Activated CD4-positive, alpha-beta T cell treated with anti-CD3 and anti-CD28 coated beads for 1 hour (primary cell): ENCODE results near the gene ZNRF2.

Source experiments
- DNase-seq: peaks from one replicate; pipeline ENCODE4 v3.0.0-alpha.2; 2020

ZNRF2 gene

DNA sequence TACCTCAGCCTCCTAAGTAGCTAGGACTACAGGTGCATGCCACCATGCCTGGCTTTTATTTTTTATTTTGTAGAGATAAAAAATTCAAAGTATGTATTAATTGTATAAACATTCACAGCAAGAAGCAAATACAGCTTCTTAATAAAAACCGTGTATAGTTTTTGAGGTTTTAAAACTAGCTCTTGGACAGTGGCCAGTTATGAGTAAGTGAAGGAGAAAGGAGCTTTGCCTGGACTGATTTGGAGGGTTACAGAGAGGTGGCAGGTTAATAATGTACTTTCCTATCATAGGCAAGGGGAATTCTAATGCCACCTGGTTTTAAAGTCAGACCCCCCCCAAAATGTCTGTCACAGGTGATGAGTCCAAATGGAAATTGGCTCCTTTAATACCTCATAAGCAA, 43.4 kb downstream of the ZNRF2 start:
- no peak for DNase-seq

DNA sequence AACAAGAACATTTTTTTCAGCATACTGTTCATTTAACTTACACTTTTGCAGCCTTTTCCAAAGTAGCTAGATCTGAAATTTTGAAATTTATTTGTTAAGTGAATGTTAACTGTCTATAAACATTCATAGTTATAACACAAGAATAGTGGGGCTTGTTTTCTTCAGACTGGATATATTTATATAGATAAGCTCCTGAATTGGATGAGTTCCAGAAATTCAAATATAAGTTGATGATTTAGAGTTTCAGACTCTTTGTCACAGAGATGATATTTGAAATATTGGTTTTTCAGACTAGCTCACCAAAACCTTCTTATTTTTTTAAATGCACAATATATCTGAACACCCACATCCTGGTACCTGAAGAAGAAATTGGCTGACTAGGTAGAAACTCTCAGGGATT, 44.0 kb downstream of the ZNRF2 start:
- DNase-seq: no peak

DNA sequence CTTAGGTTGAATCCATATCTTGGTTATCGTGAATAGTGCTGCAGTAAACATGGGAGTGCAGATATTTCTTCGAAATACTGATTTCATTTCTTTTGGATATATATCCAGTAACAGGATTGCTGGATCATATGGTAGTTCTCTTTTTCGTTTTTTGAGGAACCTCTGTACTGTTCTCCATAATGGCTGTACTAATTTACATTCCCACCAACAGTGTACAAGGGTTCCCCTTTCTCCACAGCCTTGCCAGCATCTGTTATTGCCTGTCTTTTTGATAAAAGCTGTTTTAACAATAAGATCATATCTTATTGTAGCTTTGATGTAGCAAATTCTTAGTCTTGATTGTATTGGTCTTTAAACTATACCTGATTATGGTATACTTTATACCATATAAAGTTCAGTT, 45.3 kb downstream of the ZNRF2 start:
- no peak for DNase-seq

DNA sequence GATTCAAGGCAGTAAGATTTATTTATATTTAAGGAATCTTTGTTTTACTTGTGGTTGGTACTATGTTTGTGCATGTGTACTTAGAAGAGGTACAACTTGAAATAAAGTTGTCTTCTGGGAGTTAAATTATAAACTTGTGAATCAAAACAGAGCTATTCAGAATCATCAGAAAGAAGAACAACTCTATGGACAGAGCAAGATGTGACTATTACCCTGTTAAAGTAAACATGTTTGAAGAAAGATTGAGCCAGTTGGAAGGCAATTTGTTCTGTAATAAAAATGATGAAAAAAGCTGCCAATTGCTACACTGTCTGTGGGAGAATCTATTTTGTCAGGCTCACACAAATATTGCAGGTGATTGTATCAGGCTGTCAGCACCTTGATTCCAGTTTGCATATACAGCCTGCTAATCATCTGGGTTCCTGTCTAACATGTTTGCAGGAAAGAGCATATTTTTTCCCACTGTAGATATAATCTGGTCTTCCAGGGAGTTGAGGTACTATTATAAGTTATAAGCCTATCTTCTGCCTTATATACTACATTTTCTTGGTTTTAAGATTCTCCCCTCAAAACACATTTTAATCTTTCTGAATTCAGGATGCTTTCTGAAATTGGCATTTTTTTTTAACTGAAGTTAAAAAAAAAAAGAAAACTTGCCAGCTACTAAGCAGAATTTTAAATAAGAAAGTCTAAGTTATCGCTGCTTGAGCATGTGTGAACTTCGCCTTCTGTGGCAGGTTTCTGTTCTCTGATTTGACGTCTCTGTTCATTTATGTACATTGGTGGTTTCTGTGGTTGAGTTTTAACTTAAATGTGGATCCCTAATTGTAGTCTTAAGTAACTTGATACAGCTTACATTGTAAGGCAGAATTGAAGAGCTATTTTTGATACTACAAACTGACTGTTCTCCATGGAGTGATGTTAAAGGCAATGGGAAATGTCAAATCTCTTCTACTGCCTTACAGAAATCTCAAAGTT, 46.0 kb downstream of the ZNRF2 start:
- no peak for DNase-seq

DNA sequence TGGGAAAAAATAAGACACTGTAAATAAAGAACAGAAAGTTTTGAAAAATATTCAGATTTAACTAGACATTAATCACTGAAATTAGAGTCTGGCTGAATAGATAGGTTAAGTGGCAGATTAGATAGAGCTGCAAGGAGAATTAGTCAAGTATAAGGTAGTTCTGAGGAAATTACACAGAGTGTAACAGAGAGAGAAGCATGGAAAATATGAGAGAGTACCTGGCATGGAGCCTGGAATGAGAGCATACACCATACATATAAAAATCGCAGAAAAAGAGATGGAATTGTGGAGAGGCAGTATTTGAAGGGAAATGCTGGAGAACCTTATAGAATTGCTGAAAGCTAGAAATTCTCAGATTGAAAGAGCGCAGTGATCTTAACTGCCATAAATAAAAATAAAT, 46.9 kb downstream of the ZNRF2 start:
- no peak for DNase-seq

DNA sequence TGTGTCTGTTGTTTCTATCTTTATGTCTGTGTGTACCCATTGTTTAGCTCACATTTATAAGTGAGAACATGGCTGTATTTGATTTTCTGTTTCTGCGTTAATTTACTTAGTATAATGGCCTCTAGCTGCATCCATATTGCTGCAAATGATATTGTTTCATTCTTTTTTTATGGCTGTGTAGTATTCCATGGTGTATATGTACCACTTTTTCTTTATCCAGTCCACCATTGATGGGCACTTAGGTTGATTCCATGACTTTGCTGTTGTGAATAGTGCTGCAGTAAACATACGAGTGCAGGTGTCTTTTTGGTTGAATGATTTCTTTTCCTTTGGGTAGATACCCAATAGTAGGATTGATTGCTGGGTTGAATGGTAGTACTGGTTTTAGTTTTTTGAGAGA, 48.2 kb downstream of the ZNRF2 start:
- DNase-seq: no peak

DNA sequence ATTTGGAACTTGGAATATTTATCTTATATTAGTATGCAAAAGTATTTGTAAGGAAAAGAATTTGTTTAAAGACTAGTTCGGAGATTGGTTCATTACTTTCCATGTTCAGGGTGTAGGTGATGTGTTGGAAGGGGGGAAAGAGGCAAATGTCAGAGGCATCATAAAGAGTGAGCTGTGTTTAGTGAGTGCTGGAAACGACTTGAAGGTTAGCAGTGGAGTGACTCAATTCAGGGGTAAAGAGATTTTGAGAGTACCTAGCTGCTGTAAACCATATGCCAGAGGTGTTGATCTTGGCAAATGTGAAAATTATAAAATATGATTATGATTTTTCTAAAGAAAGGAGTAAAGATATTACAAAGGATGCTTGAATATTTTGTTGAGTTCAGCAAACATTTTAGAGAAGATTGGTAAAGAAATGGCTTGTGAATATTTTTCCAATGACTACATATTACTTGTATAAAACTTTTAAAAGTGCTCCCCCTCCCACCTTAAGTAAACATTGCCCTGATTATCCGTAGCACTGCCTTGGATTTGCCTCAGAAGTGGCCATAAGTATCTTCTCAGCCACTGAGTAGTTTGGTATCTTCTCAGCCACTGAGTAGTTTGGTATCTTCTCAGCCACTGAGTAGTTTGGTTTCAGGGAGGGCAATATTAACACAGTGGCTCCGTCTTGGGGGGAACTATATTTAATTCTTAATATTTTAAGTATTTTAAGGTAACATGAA, 51.5 kb downstream of the ZNRF2 start:
- no peak for DNase-seq

DNA sequence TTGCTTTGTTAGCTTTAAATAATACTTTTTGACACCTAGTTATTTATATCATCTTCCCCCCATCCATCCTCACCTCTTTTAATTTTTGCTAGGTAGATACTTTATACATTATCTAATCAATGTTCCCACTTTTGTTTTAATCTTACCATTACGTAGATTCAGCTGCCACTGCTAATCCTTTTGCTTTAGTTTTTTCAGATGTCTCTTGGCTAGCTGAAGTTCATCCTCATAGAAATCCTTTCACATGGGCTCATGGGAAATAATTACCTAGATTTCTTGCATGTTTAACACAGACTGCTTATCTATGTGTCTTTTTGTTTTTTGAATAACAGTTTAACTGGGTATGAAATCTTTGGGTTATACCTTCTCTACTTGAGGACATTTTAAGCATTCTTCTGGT, 60.1 kb downstream of the ZNRF2 start:
- DNase-seq: no peak

DNA sequence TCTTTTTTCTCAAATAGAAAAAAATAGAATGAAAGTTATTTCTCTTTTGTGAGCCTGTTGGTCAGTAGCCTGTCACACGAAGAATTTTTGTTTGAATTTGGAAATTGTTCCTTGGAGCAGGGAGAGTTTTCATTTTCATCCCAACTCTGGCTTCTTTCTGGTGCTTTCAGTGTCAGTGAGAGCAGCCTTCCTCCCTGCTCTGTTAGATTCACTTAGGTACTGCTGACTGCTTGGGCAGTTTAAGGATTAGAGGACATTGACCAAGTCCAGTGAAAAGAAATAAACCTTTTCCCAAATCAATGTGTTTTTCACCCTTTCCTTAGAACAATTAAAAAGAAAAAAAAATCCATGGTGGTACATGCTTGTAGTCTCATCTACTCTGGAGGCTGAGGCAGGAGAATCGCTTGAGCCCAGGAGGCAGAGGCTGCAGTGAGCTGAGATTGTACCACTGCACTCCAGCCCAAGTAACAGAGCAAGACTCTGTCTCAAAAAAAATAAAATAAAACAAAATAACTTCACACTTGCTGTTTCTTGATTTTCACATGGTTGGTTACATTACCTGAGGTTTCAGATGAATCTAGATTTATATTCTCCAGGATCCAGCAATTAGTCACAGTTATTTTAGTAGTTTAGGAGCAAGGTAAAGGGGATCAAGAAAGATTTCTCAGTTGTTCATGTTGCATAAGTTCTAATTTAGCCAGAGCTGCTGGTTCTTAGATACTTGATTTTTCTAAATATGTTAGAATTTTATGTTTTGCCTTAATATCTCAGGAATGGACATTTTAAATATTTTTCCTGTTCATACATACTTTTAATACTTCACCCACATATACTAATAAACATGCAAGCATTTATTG, 63.1 kb downstream of the ZNRF2 start:
- no peak for DNase-seq

DNA sequence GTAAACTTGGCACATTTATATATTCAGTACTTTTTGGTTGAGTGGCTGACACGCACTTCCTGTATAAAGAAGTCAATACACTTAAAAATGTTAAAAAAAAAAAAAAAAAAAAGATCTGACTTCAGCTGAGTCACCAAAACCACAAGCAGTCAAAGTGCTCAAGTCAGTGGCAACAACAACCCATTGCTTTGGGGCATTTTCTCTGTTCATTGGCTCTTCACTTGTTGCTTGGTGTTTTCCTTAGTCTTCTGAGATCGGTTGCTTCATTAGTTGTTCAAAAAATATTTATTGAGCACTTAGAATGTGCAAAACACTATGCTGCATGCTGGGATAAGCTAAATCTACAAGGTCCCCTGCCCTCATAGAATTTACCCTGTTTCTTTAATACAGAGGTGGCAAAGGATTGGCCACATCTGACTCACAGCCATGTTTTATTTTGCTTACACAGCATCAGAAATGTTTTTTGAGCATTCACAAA, 63.7 kb downstream of the ZNRF2 start:
- peak; percentile 21 for DNase-seq

DNA sequence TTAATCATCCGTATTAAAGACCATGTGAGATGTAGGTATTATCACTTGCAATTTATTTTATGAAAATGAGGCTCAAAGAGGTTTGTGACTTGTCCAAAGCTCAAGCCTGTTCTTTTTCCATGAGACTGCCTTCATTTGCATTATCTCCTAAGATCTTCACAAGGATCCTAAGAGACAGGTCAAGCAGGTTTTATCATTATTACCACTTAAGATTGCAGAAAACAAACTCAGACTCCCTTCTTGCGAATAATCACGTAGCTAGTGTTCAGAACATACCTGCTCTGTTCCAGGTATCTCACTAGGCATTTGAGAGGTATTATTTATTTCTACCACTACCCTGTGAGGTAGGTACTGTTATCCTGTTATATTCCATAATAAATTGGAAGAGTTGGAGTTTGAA, 64.8 kb downstream of the ZNRF2 start:
- no peak for DNase-seq

DNA sequence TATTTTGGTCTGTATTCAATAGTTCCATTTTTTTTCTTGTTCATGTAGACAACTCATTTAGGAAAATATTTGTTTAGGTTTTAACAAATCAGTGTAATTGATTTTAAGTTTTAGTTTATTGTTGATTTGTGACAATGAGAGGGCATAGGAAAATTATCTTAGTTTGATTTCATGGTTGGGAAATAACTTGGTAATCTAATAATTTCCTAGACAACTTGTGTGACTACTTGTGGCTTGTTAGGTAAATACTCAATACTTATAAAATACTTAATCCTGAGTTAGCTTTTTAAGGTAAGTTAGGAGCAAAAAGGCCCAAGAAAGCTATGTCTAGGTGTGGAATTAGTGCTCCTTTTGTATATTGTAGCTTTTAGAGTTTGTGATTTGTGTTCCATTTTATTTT, 65.4 kb downstream of the ZNRF2 start:
- no peak for DNase-seq

DNA sequence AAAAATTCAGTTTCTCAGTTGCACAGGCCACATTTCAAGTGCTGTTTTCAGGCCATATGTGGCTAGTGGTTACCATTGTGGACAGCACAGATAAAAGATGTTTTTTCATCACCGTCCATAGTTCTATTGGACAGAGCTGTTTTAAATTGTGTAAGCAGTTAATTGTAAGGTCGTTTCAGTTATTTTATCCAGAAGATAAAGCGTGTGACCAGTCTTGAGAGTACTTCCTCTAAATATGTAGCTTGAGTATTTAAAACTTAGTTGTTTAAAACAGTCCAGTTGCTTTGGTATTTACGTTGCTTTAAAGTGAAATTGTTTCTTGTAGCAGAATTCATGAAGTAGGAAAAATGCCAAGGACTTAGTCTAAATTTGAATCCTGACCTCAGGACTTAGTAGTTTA, 66.9 kb downstream of the ZNRF2 start:
- no peak for DNase-seq

DNA sequence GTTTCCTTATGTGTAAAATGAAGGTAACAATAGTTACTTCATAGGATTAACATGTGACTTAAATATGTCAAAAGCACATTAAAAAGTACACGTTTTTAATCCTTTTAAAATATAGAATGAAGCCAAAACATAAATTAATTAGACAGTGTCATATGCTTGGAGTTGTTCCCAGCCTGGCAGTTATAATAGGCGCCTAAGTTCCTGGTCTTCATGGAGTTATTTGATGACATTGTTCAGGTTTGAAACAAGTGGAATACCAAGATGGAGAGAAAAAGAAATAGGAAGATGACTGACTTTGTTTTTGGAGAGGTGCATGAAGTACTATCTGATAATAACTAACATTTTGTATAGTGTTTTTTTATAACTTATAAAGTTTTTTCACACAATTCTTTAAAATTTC, 67.3 kb downstream of the ZNRF2 start:
- DNase-seq: no peak

DNA sequence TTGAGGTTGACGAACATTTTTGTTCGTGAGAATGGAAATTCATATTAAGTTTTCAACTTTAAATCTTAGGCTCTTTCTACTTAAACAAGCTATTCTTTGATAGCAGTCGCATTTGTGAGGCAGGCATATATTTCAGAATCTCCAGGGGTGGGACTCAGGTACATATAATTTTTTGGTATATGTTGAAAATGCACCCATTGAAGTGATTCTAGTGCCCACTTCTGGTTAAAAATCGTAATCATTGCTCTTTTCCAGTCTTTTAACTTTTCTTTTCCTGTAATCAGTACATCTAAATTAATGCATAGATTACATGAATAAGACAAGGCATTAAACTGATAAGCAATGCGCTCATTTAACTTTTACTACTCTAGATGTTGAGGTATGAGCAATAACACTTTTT, 67.8 kb downstream of the ZNRF2 start:
- DNase-seq: no peak

DNA sequence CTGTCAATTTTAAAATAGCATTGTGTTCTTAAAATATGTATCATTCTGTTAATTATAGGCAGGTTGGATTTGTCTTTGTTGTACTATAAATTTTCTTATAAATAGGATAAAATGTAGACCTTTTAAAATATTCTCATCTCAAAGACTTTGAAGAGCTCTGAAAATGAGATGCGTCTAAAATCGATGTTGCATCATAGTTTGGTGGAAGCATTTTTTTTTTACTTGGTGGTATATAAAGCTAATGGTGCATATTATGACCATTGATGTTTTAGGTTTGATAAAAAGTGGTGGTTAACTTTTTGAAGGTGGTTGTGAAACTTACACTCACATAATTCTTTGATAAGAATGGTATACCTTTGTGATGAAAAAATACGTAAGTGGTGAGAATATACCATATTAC, 69.1 kb downstream of the ZNRF2 start:
- no peak for DNase-seq

DNA sequence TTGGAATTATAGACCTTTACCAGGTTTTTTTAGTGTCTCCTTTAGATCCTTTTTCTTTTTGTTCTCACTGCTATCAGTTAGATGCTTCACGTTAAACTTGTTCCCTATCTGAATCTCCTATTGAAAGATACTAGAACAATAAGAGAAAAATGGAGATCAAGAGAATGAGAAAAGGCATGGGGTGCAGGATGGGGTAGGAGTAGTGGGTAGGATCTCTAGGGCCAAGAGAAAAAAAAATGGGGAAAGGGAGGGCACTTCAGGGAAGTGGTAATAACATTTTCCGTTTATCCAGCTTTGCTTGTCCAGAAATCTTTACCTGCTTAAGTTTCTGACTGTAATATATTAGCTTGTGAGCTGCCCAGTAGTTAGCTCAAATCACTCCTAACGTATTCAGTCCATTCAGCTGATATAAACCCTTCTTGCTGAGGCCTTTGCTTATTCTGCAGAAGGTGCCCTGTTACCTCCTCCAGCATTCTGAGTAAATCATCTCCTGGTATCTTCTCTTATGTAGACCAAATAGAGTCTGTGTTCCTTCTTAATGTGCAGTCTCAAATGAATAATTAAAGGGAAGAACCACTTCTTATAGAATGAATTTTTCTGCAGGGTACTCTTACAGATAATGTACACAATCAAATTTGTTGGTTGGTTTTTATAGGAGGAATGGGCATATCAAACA, 69.7 kb downstream of the ZNRF2 start:
- no peak for DNase-seq

DNA sequence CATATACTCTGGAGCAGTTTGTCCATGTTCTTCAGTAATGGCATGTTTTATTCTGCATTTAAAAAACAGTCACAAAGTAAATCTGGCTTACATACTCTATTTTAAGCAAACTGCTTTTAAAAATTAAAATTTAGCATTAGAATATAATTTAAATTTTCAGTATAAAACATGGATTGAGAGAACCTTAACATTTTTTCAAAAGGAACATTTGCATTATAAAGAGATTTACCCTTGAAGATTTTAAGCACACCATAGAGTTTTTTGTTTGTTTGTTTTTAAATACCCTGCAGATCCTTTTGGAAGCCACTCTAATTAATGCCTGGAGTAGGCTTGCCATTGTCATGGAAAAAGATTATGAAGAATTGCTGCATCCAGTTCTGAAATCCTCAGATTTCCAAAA, 70.4 kb downstream of the ZNRF2 start:
- no peak for DNase-seq

DNA sequence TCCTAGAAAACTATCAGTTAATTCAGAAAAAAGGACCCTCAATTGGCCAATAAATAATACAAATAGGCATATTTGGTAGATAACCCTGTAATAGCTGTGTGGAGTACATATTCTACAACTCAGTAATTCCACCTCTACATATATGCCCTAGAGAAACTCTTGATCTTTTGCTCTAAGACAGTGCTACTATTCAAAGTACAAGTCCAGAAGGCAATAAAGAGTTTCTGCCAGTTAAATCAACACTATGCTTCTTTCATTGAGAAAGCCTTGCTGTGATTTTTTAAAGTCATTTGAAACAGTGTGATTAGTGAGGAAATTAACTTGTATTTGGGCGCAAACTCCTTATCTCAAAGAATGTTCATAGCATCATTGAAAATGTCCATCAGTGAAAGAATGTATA, 75.6 kb downstream of the ZNRF2 start:
- no peak for DNase-seq

DNA sequence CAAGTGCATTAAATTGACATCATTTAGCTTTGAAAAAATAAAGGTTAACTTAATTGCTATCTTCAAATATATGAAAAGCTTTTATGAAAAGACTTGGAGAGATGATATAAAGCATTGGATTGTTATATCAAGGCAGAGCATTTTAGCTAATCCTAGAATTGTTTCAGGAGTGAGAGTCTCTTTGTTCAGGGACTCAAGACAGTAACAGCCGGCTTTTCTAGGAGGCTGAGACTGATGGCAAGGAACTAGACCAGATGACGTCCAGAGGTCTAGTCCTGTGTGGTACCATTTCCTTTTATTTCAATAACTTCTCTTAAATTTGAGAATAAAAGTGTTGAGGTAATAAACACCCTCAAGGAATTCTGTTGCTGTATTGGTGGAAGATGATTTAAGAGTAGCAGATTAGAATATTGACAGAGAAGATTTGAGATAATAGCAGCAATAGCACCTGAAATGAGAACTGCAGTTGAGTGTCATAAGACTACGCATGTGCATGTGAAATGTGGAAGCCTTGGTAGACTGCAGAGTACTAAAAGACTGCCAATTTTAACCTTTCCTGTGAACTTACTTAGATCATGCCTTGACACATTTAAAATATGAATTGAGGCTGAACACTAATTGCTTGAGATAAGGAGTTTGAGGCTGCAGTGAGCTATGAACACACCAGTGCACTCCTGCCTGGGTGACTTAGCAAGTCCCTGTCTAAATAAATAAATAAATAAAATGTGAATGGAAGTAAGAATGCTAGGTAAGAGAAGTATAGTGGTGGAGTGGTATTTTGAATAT, 79.6 kb downstream of the ZNRF2 start:
- DNase-seq: no peak

DNA sequence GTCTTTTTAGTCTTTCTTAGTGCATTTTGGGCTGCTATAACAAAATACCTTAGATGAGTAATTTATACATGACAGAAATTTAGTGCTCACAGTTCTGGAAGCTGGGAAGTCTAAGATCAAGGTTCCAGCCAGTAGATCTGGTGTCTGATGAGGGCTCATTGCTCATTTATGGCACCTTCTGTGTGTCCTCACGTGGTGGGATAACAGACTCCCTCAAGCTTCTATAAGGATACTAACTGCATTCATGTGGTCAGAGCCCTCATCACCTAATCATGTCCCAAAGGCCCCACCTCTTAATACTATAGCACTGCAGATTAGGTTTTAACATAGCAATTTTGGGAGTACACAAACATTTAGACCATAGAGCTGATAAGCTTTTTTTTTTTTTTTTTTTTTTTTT, 80.4 kb downstream of the ZNRF2 start:
- no peak for DNase-seq

DNA sequence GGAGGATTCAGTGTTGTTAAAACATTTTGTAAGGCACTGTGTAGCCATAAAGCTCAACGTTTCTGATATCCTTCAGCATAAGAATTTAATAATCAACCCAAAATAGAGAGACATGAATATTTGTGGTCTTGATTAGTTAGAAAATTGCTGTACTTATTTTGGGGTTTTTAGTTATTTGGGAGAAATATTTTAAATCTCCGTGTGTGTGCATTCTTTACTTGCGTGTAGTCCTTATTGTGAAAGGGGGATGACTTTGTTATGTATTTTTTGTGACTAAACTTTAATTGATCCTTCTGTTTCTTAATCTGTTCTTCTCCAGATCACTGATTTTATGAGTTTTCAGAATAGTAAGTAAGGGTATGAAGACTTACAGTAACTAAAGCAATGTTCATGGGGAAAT, 81.2 kb downstream of the ZNRF2 start:
- DNase-seq: no peak
